Putamen (tissue), 1 donor: Measurements from ENCODE around the gene KDELR3.
A peak's percentile ranks its signal among the peaks of the same experiment; 100 is the strongest.
"Not testable (repeated sequence)": the region's sequence is repeated elsewhere in the genome, so short reads cannot be mapped to it uniquely, and the experiment has no call there.

ENCODE experiments used
- DNase-seq: peaks from one replicate; pipeline ENCODE4 v3.0.0-alpha.2; 2016; ENCODE audit warnings: low spot score

The KDELR3 gene

GRCh38 chr22:38456841-38457699 lies 10.8 kb upstream of the KDELR3 start:
- no peak for DNase-seq

DNA sequence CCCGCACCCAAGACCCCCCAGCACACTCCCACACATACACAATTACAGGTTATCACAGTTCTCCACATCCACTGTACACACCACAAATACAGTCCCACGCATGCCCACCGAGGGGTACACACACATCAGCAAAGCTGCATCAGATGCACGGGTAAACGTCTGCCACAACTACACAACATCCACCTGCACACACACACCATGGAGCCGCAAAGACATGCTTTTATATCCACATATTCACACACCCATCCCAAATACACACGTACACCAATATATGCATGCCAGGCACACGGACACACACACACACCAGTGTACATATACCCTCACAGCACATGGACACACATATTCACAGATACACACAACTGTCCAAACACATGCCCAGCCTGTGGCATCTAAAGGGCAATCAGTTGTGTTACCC lies 7.5 kb upstream of the KDELR3 start:
- no peak for DNase-seq

- no peak for DNase-seq
Observed at GRCh38 chr22:38461057-38461413, 6.9 kb upstream of the KDELR3 start.

GRCh38 chr22:38461414-38462081 lies 6.3 kb upstream of the KDELR3 start:
- DNase-seq: peak; percentile 75

- DNase-seq: no peak
Observed at GRCh38 chr22:38462960-38463784, 4.7 kb upstream of the KDELR3 start.

DNA sequence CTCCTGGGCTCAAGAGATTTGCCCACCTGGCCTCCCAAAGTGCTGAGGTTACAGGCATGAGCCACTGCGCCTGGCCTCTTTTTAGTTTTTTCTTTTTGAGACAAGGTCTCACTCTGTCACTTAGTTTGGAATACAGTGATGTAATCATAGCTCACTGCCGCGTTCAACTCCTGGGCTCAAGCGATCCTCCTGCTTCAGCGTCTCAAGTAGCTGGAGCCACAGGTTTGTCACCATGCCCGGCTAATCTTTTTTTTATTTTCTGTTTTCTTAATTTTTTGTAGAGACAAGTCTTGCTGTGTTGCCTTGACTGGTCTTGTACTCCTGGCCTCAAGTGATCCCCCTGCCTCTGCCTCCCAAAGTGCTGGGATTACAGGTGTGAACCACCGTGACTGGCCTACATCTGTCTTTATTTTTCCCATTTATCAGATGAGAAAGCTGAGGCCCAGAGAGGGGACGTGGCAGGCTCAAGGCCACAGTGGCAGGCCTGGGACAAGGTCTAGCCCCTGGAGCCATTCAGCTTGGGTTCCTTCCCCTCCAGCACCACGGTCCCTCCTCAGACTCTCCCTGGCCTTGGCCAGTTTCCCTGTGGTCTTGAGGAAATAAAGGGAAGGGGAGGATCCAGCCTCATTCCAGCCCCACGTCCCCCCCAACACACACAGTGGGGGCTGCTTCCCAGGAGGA lies 2.8 kb upstream of the KDELR3 start:
- no peak for DNase-seq

DNA sequence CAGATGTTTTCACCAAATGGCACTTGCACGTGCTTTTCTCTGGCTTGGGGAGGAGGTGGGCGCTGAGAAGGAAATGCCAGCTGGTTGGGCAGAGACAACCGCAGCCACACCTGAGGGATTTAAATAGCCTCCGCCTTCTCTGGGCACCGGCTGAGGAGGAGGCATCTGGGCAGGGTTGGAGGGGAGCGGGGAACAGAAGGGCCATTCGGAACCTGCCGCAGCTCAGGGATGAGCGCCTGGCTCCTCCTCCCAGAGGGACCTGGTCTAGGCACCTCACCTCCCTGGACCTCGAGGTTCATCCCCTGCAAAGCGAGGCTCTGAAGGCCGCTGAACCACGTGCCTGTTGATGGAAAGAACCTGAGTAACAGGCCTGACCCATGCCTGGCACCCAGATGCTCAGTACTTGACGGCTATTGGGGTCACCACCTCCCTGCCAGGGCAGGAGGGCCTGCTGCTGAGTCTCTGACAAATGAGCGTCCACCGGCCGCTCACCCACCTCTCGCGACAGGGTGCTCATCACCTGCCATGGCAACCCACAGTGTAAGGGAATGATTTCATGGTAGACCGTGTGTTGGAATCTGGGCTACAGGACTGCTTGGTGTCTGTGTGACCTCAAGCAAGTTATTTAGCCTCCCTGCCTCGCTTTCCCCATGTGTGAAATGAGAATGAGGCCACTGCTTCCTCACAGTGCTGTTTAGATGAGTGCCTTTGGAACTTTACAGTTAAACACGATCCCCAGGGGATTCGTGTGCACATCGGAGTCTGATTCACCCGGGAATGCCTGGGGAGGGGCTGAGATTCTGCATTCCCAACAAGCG lies 2.0 kb upstream of the KDELR3 start:
- no peak for DNase-seq

DNA sequence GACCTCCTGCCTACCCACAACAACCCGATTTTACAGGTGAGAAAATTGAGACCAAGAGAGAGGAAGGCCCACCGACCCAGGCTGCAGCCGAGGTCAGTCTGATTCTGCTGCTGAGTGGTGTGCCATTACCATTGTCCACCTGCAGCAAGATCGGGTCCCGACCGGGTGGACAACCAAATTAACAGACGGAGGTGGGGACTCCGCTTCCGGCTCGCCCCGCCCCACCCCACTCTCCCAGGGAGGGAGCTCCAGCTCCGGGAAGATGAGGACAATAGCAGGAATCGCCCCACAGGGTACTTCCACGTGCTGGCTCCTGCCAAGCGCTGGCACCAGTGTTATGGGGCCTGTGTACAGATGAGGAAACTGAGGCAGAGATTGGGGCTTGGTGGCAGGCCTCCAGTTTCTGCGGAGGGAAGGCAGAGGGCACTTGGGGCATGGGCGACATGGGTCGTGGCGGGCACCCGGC lies 425 bp upstream of the KDELR3 start:
- no peak for DNase-seq

GRCh38 chr22:38468443-38469305 lies 778 bp downstream of the KDELR3 start:
- no peak for DNase-seq

- DNase-seq: no peak
Observed at GRCh38 chr22:38469306-38469781, 1.4 kb downstream of the KDELR3 start.

DNA sequence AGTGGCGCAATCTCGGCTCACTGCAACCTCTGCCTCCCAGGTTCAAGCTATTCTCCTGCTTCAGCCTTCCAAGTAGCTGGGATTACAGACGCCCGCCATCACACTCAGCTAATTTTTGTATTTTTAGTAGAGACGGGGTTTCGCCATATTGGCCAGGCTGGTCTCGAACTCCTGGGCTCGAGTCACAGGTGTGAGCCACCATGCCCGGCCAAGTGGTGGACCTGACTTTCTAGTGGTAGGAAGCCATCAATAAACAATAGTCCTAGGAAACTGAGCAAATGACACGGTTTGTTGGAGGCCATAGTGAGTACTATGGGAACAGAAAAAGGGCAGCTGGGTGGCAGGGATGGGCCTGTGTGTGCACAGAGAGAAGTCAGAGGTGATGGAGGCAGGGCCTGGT lies 2.3 kb downstream of the KDELR3 start:
- not testable (repeated sequence) for DNase-seq

GRCh38 chr22:38471237-38471636 lies 3.3 kb downstream of the KDELR3 start:
- DNase-seq: no peak

GRCh38 chr22:38474003-38474607 lies 6.2 kb downstream of the KDELR3 start:
- no peak for DNase-seq

DNA sequence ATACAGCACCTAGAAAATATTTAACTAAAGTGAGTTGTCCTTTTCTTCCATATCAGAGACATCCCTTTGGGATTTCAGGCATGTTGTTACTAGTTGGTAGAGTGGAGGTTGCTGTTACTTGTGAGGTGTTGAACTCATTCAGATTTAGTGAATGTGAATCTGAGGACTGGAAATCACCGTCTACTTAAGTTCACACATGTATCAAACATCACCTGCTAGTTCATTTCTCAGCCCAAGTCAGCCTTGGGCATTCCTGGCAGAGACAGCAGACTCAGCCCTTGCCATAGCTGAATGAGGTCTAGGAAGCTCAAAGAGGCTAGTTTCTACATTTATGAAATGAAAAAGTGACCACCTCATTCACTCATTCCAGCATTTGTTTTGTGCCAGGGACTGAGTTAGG lies 9.7 kb downstream of the KDELR3 start:
- no peak for DNase-seq

DNA sequence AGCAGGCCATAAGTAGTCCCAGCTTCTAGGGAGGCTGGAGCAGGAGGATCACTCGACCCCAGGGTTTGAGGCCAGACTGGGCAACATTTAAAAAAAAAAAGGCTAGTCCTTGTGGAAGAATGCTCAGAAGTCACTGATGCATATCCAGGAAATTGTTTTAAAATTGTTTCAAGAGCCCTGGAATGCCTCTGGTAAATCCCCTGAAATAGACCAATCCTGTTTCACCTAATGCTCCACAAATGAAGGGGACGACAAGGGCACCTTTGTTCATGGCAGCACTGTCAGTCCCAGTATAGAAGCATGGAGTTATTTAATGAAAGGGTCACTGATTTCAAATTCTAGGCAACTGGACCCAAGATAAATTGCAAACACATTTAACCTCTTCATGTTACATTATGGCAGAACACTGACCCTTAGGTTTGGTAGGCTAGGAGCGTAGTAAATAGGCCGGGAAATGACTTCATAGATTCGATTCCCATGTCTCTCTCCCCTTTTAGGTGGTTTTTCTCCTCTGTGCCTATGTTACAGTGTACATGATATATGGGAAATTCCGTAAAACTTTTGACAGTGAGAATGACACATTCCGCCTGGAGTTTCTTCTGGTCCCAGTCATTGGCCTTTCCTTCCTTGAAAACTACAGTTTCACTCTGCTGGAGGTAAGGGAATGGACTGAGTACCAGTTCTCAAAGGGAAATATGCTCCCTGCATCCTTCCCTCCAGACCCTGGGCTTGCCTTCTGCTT lies 11.4 kb downstream of the KDELR3 start:
- DNase-seq: no peak

- DNase-seq: no peak
Observed at GRCh38 chr22:38481162-38481870, 13.4 kb downstream of the KDELR3 start.

- no peak for DNase-seq
Observed at GRCh38 chr22:38481871-38482332, 14.0 kb downstream of the KDELR3 start.
